NCI-H526 treated with DMSO at 0.1 percent for 48 hours (cell line): ENCODE measurements around the gene MAEA.
A peak's percentile ranks its signal among the peaks of the same experiment; 100 is the strongest.

Experiments
- DNase-seq: peaks from one replicate; lab custom pipeline; 2025; lab: John Stamatoyannopoulos, UW

MAEA gene

GRCh38 chr4:1353186-1354055 is 63.7 kb downstream of the MAEA start:
- no peak for DNase-seq

DNA sequence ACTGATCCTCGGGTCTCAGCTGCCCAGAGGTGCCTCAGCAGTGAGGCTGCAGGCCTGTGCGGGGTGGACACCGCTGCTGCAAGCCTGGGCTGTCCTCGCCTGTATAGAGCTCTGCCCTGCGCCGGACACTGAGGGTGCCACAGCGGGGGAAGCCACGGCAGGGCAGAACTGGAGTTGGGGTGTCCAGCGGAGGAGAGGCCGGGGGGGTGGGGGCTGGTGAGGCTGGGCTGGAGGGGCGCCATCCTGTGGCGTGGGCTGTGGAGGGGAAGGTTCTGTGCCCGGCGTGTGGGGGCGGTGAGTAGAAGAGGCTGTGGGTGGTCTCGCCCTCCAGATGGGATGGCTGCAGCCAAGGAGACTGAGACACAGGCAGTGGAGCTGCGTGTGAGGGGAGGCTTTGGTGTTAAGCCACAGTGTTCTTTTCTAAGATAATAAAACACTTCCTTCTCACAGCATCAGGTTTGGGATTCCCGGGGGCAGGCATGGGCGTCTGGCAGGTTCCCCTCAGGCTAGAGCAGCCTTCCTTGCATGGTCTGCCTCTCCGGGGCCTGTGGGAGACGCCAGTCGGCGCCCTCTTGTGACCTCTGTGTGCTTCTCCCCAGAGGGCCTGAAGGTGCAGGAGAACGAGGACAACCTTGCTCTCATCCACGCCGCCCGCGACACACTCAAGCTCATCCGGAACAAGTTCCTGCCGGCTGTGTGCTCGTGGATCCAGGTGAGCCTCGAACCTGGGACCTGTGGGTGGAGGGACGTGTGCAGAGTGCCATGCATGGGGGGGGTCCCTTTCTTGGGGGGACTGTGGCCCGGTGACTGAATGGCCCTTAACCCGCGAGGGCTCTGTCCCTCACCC is 64.7 kb downstream of the MAEA start:
- DNase-seq, result no peak

- no peak for DNase-seq
Observed at GRCh38 chr4:1354983-1355275, 65.2 kb downstream of the MAEA start.

GRCh38 chr4:1355378-1355777 is 65.7 kb downstream of the MAEA start:
- no peak for DNase-seq

GRCh38 chr4:1356181-1356998 is 66.7 kb downstream of the MAEA start:
- DNase-seq, result peak; percentile 5

DNA sequence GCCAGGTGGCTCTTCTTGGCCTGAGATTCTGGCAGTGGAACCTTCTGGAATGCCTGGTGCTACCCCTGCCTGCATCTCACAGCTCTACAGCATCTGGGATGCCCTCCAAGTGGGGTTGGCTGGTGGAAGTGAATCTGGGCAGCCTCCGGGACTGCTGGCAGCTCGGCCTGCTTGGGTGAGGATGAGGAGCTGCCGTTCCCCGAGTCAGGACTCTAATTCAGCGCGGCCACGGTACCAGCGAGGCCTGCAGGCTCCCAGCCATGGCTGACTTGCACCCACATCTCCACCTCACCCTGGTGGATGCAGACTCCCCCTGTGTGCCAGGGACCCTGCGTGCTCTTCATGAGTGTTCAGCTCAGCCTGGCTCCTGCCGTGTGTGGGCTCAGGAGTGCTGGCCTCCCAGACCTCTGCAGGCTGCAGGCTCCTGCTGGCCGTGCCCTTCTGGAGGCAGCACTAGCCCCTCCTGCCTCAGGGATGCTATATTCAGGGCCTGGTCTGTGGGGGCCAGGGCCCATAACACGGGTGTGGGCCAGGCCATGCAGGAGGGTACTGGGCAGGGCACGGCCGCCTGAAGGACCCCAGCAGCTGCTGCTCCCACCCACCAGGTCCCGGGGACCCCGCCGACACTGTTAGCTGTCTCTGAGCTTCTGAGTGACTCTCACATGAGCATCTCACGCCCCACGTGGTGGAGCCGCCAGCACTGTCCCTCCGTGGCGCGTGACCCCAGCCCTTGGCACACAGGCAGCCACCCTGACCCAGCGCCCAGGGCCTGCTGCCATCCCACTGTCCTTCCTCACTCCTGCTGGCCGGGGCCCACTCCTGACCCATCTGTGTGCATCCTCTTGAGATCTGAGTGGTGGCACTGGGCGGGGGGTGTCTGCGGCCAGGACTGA is 67.9 kb downstream of the MAEA start:
- no peak for DNase-seq

DNA sequence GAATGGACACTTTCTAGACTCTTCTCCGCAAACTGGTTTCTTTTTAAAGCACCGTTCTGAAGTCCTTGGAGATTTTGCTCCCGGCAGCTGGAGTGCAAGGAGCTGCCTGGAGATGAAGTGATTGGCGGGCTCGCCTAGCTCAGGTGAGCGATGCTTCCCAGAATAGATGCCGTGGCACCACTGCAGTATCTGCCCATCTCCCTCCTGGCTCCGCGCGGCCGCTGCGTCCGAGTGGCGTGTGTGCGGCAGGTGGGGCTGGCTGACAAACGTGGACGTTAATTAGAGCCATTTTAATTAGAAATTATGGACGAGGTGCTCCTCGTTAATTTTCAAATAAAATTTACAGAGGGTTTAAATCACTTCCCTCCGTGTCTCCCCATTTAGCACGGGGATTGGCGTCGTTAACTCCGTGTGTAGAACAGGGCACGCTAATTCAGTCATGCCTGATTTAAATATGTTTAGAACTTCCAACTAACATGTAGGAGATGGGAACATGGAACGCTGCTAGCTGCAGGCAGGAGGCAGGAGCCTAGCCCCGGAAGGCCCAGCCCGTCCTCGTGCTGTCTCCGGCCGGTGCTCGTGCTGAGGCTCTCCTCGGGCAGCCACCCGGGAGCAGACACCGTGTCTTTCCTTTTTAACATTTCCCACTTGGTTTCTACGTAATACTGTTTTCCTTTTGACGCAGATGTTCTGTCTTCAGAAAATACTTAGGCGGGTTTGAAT is 68.9 kb downstream of the MAEA start:
- no peak for DNase-seq

GRCh38 chr4:1359144-1359501 is 69.4 kb downstream of the MAEA start:
- DNase-seq, result no peak

DNA sequence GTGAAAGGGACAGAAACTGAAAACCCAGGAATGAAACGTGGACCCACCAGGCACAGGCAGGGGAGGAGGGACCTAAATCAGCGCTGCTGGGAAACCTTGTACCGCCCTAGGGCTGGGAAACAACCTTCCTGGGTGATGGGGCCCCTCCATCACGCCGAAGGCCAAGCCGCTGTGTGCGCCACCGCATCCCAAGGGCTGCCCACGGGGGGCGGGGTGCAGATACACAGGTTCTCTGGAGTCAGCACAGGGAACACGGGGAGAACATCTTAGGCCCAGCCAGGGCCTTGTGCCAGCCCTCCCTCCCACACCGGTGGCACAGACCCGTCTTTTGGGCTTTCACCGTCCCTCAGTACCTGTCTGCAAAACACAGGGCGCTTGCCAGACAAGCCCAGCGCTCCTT is 70.3 kb downstream of the MAEA start:
- no peak for DNase-seq

DNA sequence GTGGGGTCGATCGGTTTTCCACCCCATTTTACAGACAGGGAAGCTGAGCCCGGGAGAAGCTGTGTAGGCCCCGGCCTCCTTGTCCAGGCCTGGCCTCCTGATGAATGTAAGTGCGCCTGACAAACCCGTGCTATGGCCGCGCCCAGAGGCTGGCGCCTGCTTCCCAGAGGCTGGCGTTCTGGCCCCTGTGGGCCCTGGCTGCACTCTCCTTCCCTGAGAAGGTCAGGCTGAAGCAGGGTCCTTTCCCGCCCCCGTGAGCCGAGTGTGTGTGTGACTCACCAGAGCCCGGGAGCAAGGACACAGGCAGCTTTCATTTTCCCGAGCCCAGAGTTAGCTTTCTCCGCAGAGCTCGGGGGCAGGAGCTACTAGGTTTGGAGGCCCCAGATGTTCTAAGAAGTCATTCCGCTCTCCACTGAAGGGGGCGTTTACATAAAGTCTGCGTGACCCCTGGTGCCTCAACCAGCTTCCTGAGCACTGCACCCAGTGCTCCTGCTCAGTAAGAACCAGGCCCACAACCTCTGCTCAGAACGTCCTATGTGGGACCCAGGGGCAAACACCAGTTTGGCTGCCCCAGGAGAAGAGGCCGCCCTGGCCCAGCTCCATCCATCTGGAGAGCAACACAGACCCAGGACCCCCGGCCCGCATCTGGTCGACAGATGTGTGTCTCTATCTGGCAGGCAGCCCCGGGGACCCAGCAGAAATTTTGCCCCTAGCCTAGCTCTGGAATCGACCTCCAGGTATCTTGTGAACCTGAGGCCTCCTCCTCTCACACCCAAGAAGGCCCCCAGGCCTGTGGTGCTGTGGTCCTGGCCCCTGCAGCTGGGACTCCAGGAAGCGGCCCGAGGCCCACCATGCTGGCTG is 71.0 kb downstream of the MAEA start:
- DNase-seq, result no peak

DNA sequence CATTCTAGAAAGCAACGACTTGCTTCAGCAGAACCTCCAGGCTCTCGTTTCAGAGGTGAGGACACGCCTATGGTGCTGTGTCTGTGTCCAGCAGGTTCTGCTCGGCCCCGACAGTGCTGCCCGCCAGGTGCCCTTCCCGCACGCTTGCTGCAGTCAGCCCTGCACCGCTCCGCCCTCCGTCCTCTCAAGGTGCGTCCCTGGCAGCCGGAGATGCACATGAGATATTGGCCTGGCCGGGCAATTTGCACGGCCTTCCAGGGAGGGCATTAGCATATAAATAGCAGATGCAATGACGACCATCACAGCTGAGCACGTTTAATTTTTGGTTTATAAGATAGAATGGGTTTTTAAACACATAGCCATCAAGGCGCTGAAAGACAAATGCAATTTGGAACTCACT is 71.7 kb downstream of the MAEA start:
- no peak for DNase-seq

DNA sequence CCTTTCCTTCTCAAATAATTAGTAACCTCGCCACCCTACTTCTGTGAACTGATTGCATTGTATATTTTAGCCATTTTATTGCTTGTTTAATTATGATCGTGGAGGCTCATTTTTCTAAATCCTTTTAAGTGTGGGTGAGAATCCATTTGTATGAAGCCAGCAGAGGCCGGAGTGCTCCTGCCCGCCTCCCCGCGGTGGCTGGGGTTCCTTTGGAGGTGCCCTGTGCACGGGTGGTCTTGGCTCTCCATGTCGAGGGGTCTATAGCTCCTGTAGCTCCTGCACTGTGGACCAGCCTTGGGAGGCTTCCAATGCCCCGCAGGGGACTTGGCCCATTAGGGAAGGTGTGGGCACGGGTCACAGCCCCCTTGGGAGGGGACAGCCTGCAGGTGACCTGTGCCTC is 72.4 kb downstream of the MAEA start:
- DNase-seq, result no peak

DNA sequence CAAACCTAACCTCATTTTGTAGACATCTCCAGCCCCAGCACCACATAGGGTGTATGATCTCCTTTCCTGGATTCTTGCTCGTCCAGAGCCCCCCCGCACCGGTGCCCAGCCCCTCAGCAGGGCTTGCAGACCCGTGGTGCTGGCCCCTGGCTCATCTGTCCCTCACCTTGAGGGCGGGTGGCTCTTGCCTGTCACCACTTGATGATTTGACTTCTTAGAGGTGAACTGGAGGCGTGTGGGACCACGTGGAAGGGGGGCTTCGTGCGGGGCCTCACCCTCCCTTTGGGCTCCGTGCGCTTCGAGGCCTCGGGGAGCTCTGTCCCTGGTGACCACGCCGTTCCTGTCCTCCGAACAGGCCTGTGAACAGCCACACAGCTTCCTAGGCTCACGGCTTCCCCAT is 72.8 kb downstream of the MAEA start:
- no peak for DNase-seq

- no peak for DNase-seq
Observed at GRCh38 chr4:1363513-1363912, 73.8 kb downstream of the MAEA start.

GRCh38 chr4:1364217-1364616 is 74.5 kb downstream of the MAEA start:
- no peak for DNase-seq

DNA sequence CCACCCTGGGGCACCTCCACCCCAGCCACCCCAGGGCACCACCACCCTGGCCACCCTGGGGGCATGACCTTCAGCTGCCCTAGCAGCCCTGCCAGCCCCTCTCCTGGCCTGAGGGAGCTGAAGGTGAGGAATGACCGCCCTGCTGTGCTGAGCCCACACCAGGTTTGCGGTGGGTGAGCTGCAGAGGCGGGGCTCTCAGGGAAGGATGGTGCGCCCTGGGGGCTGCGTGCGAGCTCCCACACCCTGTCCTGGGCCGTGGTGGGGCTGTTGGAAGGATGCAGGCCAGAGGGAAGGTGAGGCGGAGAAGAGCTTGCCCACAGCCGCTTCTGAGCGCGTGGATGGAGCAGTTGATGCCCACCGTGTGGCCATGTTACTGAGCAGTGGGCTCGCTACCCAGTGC is 75.1 kb downstream of the MAEA start:
- no peak for DNase-seq

GRCh38 chr4:1365271-1366178 is 75.8 kb downstream of the MAEA start:
- DNase-seq, result peak; percentile 27

DNA sequence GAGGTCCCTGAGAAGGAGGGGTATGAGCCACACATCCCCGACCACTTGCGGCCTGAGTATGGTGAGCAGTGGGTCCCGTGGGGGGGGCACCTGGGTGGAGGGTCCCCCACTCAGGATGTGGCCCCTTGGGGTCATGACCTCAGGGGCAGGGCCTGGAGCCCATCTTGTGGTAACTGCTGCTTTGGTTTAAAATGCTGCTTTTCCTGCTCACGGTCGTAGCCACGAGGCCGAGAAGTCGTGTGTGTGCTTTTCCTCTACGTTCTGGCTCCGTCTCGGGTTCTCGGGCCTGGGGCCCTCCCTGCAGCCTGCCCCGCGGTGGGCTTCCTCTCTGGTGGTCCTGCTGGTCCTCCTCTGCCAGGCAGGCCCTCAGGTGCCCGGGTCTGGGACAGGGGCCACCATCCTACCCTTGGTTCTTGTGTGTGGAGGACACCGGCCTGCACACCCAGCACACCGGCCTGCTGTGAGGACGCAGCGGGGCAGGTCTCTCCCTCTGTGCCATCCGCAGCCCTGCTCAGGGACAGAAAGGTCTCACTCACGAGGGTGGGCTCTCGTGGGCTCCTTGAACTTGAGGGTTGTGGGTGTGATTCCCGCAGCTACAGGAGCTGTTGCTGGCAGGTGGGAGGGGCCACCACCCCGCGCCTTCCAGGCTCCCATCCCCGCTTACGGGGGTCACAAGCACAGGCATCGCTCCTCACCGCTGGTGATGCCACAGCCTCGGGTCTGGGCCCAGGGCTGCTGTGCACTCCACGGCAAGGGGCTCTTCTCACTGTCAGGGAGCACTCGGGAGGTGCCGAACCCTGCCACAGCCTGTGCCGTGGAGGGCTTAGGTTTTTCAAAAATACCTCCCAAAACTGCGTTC is 76.9 kb downstream of the MAEA start:
- no peak for DNase-seq
